Pancreas (tissue), 10 donors: ENCODE results near the gene ARMC6. TPM values are rescaled to one million over a fixed set of nuclear protein-coding genes. Genes with fewer than 3 reads are reported as not detected.

Experiments used
- ATAC-seq, 4 donors: fragments of 200-7000 bp; cut with Tn5 transposase; one replicate each; pipeline versions ENCODE4 v1.8.0 to v1.9.1; 2020; ENCODE audit warnings: mild to moderate bottlenecking in 4 of 4, moderate library complexity in 4 of 4
- DNase-seq, 6 donors: peaks; one replicate each; pipeline ENCODE4 v3.0.0-alpha.2; 2020
- FAIRE-seq: peaks from 2 replicates; lab custom pipeline; 2012; peaks lifted over from hg19 to GRCh38; lab: Jason Lieb, UNC
- H3K27ac ChIP-seq, 4 donors: fragments of 200-600 bp; sonication (generic); 1 replicate in 3 of 4; 2 replicates in 1 of 4; pipeline versions ENCODE4 v1.5.0 to v1.8.0; 2020
- H3K27me3 ChIP-seq, 4 donors: fragments of 200-600 bp; one replicate each; pipeline ENCODE4 v1.8.0; 2021
- H3K36me3 ChIP-seq, 3 donors: fragments of 200-600 bp; sonication (generic) in 1 of 3; one replicate each; pipeline versions ENCODE4 v1.5.0 to v1.8.0; 2020 to 2021
- H3K4me1 ChIP-seq, 3 donors: fragments of 200-600 bp; one replicate each; pipeline ENCODE4 v1.8.0; 2021
- H3K4me3 ChIP-seq, 4 donors: fragments of 200-600 bp; sonication (generic) in 2 of 4; one replicate each; pipeline versions ENCODE4 v1.5.0 to v1.8.0; 2020 to 2021
- H3K9me3 ChIP-seq, 4 donors: fragments of 200-600 bp; one replicate each; pipeline ENCODE4 v1.8.0; 2021
- WGBS, 2 donors: extraction: QIAGEN DNeasy Blood & Tissue Kit; methylation state at CpG; one replicate each; pipeline ENCODE4 v1.1.7; 2013; 5-methylcytosine and 5-hydroxymethylcytosine counted together
- intact Hi-C, 3 donors: fragments of 100-400 bp; cut with DNase I; formaldehyde crosslinking; loops; one replicate each; pipeline versions ENCODE4 v1.11.1 to v1.14.2; 2022
- polyA plus RNA-seq, 2 donors: library from polyadenylated mRNA; stranded (reverse); fragments of 200-250 nt; gene quantifications; one replicate each; pipeline ENCODE4 v1.2.3, GENCODE V29; 2013
- total RNA-seq, 6 donors: library from RNA; stranded (reverse); fragmentation: NEBNext Ultra II Directional in 4 of 6; extraction: Animal tissue kit (Norgen Biotek cat#: 25700) in 4 of 6; gene quantifications; one replicate each; pipeline versions ENCODE4 v1.2.1 to v1.2.4, GENCODE V29; 2021 to 2023
- TF ChIP-seq, protein P1 (sequence below), 4 donors: fragments of 200-600 bp; sonication (generic) in 3 of 4; IDR thresholded peaks; one replicate each; pipeline versions ENCODE4 v1.5.0 to v1.8.0; 2021; ENCODE audit warnings: antibody characterized with exemption in 4 of 4
- donor health status: healthy with polysubstance abuse.
- donor health status: DM: no; HTN: no; CAD: no; lungs with moderate emphysema.
- donor health status: DM: no; HTN: no; CAD: no.
- donor health status: control.
- donor health status: control.
- donor health status: Bipolar disorder and iron deficiency.
- donor health status: DM: yes; HTN: yes; CAD: no.
- donor health status: DM: no; HTN: no; CAD: no.
- donor health status: DM: no; HTN: no; CAD: no.
- donor health status: DM: yes; HTN: yes; CAD: no.

The ARMC6 gene
- total and polyA plus RNA-seq, 8 donors, result 3.1 to 18.3 (median 7.9) TPM

- Histone ChIP-seq H3K4me3 (no peak overlapping the region), H3K36me3 (peaks cover 0 to 4% (median 0%) of the 10 kb centered on the region in 3 donors), H3K4me1 (peaks cover 0 to 5% (median 3%) of the 10 kb centered on the region in 3 donors), H3K27ac (no peak overlapping the region), H3K9me3 (no peaks in the 10 kb centered on the region), H3K27me3 (no peaks in the 10 kb centered on the region)
- DNase-seq (no peak), ATAC-seq (no peak), FAIRE-seq (no peak)
- WGBS, 2 donors, result 82 to 86% methylated on average over 12 of the region's 12 CpGs
- TF ChIP-seq, protein P1, sequence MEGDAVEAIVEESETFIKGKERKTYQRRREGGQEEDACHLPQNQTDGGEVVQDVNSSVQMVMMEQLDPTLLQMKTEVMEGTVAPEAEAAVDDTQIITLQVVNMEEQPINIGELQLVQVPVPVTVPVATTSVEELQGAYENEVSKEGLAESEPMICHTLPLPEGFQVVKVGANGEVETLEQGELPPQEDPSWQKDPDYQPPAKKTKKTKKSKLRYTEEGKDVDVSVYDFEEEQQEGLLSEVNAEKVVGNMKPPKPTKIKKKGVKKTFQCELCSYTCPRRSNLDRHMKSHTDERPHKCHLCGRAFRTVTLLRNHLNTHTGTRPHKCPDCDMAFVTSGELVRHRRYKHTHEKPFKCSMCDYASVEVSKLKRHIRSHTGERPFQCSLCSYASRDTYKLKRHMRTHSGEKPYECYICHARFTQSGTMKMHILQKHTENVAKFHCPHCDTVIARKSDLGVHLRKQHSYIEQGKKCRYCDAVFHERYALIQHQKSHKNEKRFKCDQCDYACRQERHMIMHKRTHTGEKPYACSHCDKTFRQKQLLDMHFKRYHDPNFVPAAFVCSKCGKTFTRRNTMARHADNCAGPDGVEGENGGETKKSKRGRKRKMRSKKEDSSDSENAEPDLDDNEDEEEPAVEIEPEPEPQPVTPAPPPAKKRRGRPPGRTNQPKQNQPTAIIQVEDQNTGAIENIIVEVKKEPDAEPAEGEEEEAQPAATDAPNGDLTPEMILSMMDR (IDR thresholded peaks at IDR 0.05), result no peak
- intact Hi-C loops, result loop anchor here in 1 of 3 donors (10.0 kb wide), 1 partner anchor 75 kb away; the partner anchor contains the start of gene TMEM161A
Measured at GRCh38 chr19:19059837-19060611, 26.6 kb downstream of the ARMC6 start.

DNA sequence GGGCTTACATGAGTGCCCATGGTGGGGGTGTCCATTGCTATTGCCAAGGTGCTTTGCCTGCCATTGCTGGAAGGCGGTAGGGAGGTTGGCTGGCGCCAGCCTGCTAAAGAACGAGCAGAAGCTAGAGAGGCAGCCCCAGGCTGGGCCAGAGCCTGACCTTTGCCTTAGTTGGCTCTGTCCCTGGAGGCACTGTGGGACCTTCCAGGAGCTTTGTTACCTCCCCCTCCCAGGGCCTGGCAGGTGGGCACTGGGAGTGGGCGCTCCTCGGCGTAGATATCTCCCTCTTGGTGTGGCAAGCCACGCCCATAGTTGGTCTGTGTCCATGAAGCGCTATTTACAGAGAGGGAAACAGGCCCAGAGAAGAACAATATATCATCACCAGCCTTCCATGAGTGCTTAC lies 28.1 kb downstream of the ARMC6 start:
- Histone ChIP-seq H3K36me3 (no peaks in the 10 kb centered on the region), H3K9me3 (no peaks in the 10 kb centered on the region), H3K4me1 (peaks cover 0 to 5% (median 3%) of the 10 kb centered on the region in 3 donors), H3K4me3 (no peak overlapping the region), H3K27me3 (no peaks in the 10 kb centered on the region), H3K27ac (peak overlapping the region in 1 of 4 donors; percentile 8)
- no peak for FAIRE-seq
- DNase-seq, result peak in 4 of 6 donors; percentile 19 to 72 (median 40)
- ATAC-seq, result no peak
- WGBS, 2 donors, result 63 to 73% methylated on average over 8 of the region's 8 CpGs
- intact Hi-C loops, result no loop called here
- TF ChIP-seq, protein P1 (IDR thresholded peaks at IDR 0.05), result no peak

DNA sequence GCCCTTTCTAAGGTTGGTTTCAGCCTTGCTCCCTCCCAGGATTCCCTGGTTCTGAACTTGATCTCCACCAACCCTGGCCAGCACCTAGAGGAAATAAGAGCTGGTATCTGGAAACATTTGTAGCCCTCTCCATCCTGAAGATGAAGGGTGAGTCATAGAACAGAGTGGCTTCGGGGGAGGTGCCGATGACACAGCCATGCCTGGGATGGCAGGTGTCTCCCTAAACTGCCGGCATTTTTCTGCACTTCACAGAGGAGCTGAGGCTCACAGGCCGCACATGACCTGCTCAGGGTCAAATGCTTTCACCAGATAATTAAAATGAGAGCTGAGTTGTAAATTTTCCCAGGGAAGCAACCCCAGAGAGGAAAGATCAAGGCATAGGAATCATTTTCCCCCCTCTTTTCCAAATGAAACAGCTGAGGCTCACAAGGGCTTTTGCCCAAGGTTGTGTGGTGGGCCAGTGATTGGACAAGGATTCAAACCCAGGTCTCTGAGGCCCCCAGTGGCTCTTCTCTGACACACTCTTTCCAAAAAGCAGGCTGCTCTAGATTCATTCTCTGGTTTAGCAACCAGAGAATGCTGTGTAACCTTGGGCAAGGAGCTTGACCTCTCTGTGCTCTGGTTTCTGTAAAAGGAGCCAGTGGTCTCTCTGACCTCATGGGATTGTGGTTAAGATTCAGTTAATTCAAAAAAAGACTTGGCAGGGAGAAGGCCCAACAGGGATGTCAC lies 29.2 kb downstream of the ARMC6 start:
- Histone ChIP-seq H3K9me3 (no peaks in the 10 kb centered on the region), H3K4me3 (peak overlapping the region in 3 of 4 donors; percentile 48 to 73 (median 70)), H3K27me3 (no peaks in the 10 kb centered on the region), H3K4me1 (peaks cover 0 to 5% (median 3%) of the 10 kb centered on the region in 3 donors), H3K36me3 (no peaks in the 10 kb centered on the region), H3K27ac (peak overlapping the region; percentile 28 to 72 (median 70))
- ATAC-seq (no peak), DNase-seq (no peak), FAIRE-seq (no peak)
- intact Hi-C loops, result no loop called here
- TF ChIP-seq, protein P1 (IDR thresholded peaks at IDR 0.05), result no peak
- 81 to 88% methylated on average over 4 of the region's 4 CpGs for WGBS, 2 donors

GRCh38 chr19:19063183-19064097 lies 30.0 kb downstream of the ARMC6 start, which contains the start of gene SLC25A42:
SLC25A42 (plus strand) TSS chr19:19063994; CDS start chr19:19096125, 32,131 bp downstream.
- 3 to 4% methylated on average over 61 to 77 of the region's 77 CpGs for WGBS, 2 donors
- peak; percentile 96 to 100 (median 100) for DNase-seq
- peak; percentile 93 to 97 (median 94) for ATAC-seq
- intact Hi-C loops, result no loop called here
- Histone ChIP-seq H3K27me3 (no peaks in the 10 kb centered on the region), H3K27ac (peak within 1 kb of the TSS; percentile 28 to 72 (median 70)), H3K36me3 (no peaks in the 10 kb centered on the region), H3K4me3 (peak within 1 kb of the TSS; percentile 61 to 73 (median 70)), H3K9me3 (no peaks in the 10 kb centered on the region), H3K4me1 (peaks cover 0 to 5% (median 3%) of the 10 kb centered on the region in 3 donors)
- FAIRE-seq, result peak; percentile 96
- TF ChIP-seq, protein P1 (IDR thresholded peaks at IDR 0.05), result no peak
